Stimulated activated CD8-positive, alpha-beta memory T cell treated with anti-CD3 and anti-CD28 coated beads, Interleukin-7, amount 100 ng/mL, for 48 hours (primary cell): Measurements from ENCODE around the gene SETD2.
A peak's percentile ranks its signal among the peaks of the same experiment; 100 is the strongest.

Experiments
- DNase-seq, 2 donors: peaks; one replicate each; pipeline ENCODE4 v3.0.0-alpha.2; 2020; ENCODE audit warnings: low read depth in 1 of 2; ENCODE audit errors: extremely low read depth in 1 of 2

The SETD2 gene

DNA sequence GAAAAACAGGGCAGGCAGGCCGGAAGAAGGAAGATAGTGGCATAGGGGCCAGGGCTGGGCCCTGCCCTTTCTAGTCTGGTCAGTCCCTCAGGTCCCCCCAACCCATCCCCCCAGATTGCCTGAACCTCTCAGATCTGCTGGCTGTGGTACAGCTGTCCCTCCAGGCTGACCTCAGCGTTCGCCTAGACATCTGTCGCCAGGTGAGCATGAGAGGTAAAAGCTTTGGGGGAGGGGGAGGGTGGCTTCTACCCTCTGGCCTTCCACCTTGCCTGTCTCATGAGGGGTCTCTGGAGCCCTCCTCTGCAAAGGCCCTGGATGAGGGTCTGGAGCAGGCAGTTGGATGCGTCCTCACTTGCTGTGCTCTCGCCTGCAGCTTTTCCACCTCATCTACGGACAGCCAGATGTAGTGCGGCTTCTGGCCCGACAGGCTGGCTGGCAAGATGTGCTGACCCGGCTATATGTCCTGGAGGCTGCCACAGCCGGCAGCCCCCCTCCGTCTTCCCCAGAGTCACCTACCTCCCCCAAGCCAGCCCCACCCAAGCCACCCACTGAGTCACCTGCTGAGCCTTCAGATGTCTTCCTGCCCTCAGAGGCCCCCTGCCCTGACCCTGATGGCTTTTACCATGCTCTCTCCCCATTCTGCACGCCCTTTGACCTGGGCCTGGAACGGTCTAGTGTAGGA lies 164.3 kb downstream of the SETD2 start:
- no peak for DNase-seq

DNA sequence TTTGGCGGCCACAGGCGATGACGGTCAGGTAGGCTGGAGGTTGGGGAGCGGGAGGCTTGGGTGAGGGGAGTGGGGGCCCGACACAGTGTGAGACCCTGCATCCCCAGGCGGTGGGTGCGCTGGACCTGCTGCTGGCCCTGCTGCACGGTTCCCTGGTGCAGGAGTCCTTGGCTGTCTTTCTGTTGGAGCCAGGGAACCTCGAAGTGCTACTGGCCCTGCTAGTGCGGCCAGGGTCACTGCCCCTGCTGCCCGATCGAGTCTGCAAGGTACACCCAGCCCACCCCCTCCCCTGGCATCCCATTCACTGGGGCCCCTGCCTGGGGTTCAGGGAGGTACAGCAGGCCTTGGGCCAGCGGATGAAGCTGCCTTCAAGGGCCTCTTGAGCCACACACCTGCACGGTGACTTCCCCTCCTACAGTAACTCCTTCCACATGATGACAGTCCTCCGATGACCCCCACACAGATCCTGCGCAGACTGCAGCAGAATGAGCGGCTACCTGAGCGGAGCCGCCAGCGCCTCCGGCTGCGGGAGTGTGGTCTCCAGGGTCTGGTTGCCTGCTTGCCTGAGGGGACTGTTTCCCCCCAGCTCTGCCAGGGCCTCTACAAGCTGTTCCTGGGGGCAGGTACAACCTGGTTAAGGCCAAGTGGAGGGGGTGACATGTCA lies 164.9 kb downstream of the SETD2 start:
- no peak for DNase-seq

DNA sequence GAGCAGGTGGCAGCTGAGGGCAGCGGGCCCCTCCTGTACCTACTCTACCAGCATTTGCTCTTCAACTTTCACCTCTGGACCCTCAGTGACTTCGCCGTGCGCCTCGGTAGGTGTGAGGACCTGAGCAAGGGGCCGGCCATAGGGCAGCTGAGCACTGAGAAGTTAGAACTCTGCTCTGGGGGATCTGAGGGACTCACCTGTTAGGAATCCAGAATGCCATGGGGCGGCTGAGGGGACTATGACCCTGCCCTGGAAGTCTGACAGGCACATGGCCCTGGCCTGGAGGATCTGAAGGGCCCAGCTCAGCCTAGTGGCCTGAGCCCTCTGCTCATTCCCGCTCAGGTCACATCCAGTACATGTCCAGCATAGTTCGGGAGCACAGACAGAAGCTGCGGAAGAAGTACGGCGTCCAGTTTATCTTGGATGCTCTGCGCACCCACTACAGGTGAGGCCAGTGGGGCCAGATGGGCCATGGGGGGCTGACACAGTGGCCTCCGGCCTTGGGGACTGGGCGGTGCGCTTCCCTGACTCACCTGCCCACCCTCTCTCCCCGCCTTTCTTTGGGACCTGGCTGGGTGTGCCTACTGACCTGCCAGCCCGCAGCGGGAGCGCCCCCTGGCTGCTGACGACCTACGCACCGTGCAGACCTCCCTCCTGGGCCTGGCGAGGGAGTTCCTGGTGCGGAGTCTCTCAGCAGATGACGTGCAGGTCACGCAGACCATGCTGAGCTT lies 165.6 kb downstream of the SETD2 start:
- peak in 1 of 2 donors; percentile 53 for DNase-seq

DNA sequence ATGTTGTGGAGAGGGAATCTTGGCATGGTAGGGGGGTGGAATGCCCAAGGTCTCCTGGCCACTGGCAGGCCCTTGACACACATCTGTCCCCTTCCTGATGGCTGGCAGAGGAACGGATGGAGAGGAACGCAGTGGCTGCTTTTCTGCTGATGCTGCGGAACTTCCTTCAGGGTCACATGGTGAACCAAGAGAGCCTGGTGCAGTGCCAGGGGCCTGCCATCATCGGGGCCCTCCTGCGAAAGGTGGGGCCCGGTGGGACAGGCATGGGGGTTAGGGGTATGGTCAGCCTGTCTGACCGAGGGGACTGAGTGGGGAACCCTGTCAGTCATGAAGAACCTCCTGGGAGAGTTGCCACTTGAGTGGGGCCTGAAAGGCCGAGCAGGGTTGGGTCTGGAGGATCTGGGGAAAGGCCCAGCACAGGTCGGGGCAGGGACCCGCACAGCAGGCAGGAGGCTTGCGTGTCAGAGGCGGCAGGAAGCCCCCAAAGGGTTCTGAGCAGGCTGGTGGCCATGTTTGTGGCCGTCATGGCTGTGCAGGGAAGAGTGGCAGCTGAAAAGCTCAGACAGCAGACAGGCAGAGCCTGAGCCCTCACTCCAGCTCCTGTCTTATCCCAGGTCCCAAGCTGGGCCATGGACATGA lies 166.3 kb downstream of the SETD2 start:
- no peak for DNase-seq

DNA sequence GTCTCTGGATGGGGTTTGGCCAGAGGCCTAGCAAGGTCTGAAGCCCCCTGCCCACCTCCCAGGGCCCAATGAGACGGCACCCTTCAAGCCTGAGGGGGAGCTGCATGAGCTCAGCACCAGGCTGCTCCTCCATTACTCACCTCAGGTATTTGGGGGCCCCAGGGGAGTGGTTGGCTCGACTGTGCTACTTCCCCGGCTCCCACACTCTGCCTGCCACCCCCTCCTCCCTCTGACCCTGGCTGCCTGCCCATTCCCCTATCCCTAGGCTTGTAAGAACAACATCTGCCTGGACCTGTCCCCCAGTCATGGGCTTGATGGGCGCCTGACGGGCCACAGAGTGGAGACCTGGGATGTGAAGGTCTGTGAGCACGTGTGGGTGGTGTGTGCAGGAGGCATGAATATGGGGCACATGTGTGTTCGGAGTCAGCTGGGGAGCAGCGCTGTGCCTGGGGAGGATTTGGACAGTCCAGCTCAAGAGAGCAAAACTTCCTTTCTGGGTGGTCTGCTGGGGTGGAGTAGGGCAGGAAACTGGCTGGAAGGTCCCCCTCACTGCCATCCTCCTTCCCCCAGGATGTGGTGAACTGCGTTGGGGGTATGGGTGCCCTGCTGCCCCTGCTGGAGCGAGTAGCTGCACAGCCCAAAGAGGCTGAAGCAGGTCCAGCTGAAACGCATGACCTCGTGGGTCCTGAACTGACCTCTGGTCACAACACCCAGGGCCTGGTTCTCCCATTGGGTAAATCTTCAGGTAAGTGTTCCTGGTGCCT lies 167.0 kb downstream of the SETD2 start:
- DNase-seq: no peak

DNA sequence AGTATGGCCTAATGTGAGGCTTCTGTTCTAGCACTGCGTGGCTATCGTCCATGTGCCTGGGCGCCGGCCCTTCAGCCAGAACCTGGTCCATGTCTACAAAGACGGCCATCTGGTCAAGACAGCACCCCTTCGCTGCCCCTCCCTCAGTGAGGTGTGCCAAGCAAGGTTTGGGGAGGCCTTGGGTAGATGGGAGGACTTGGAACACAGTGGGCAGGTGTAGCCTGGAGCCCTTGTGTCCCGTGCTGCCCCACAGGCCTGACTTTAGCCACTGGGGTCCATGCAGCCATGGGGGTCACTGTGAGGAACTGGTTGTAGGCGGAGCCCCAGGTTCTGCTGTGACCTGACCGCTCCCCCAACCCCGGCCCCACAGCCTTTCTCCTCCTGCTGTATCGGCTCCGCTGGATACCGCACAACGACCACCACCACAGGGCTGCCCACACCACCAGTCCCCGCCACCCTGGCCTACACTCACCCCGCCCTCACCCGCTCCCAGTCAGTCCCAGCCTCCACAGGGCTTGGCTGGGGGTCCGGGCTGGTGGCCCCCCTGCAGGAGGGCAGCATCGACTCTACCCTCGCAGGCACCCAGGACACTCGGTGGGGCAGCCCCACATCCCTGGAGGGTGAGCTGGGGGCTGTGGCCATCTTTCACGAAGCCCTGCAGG lies 167.9 kb downstream of the SETD2 start:
- no peak for DNase-seq

DNA sequence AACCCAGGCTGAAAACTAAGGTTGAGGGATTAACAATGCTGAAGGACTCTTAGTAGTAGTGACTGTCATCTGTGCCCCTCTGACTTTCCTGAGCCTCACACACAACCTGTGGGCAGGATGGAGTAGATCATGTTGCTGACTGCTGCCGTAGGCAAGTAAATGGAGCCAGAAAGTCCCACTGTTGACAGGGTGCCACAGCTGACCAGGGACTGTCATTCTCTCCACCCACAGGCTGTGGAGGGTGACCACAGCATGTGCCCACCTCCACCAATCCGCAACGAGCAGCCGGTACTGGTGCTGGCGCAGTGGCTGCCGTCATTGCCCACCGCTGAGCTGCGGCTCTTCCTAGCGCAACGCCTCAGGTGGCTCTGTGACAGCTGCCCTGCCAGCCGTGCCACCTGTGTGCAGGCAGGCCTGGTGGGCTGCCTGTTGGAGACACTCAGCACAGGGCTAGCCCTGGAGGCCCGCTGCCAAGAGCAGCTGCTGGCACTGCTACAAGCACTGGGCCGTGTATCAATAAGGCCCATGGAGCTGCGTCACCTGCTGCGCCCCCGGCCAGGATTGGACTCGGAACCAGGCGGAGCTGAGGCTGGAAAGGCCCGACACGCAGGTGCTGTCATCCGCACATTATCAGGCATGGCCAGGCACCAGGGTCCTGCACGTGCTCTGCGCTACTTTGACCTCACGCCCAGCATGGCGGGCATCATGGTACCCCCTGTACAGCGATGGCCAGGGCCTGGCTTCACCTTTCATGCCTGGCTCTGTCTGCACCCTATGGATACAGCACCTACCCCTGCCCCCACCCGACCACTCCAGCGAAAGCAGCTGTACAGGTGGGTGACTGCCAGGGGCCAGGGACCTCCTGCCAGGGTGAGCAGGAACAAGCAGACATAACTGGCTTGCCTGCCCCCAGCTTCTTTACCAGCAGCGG lies 168.8 kb downstream of the SETD2 start:
- no peak for DNase-seq

DNA sequence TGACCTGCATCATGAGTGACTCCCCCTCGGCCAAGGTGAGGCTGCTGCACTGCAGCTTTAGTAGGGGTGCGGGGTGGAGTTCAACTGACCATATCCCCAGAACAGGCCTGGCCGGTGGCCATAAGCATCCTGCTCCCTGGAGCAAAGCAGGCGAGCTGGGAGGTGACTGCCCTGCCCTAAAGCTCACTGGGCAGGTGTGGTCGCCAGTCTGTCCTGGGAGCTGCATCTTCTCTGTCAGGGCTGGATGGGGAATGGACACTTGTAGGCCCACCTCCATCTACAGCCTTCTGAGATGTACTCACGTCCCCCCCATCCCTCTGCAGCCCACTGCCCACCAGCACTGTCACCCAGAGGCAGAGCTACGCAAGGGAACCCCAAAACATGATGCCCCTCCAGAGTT lies 169.9 kb downstream of the SETD2 start:
- DNase-seq: no peak

DNA sequence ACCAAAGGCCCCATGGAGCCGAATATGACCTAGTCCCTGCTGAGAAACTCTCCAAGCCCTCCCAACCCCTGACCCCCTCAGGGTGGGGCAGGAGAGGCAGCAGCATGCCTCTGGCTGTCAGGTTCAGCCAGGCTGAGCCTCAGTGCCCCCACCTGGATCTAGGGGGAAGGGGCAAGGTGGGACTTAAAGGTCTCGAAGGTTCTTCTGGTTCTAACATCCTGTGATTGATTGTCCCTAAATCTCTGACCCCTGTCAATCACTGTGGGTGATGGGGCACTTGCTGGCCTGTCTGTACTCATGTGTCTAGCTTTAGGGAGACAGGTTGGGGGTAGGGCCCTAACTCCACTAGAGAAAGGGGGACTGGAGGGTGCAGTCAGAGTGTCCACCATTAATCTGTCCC lies 170.6 kb downstream of the SETD2 start:
- DNase-seq: no peak

DNA sequence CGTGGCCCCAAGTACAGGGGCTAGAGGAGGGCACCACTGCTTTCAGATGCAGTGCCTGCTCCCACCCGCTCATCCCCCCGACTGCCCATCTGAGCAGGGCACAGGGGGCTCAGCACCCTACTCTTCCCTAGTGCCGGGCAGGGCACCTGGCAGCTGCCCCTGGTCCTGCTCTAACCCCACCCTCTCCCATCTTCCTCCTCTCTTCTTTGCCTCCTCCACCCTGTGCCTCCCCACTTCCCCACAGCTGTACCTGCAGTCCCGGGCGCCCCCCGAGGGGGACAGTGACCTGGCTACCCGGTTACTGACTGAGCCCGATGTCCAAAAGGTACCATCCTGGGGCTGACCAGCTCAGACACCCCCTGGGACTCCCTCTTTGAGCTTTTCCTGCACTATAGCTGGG lies 171.7 kb downstream of the SETD2 start:
- no peak for DNase-seq

DNA sequence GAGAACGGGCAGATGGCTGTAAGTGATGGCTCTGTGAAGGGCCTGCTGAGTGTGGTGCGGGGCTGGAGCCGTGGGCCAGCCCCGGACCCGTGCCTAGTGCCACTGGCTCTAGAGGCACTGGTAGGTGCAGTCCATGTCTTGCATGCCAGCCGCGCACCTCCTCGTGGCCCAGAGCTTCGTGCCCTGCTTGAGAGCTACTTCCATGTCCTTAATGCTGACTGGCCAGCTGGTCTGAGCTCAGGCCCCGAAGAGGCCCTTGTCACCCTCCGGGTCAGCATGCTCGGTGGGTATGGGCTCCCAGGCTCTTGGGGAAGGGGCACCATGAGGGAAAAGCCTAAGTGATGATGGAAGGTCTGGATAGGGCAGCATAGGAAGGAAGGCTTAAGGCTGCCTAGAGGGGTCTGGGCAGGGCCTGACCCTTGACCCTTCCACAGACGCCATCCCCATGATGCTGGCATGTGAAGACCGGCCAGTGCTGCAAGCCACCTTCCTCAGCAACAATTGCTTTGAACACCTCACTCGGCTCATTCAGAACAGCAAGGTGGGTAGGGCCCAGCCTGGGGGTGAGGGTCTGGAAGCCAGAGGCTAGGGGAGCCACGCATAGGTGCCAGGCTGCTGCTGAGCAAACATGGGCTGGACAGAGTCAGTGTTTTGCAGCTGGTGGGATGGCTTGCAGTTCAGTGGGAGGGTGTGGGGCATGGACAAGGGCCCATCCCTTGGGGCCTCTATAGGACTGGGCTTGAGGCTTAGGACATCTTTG lies 172.3 kb downstream of the SETD2 start:
- no peak for DNase-seq

DNA sequence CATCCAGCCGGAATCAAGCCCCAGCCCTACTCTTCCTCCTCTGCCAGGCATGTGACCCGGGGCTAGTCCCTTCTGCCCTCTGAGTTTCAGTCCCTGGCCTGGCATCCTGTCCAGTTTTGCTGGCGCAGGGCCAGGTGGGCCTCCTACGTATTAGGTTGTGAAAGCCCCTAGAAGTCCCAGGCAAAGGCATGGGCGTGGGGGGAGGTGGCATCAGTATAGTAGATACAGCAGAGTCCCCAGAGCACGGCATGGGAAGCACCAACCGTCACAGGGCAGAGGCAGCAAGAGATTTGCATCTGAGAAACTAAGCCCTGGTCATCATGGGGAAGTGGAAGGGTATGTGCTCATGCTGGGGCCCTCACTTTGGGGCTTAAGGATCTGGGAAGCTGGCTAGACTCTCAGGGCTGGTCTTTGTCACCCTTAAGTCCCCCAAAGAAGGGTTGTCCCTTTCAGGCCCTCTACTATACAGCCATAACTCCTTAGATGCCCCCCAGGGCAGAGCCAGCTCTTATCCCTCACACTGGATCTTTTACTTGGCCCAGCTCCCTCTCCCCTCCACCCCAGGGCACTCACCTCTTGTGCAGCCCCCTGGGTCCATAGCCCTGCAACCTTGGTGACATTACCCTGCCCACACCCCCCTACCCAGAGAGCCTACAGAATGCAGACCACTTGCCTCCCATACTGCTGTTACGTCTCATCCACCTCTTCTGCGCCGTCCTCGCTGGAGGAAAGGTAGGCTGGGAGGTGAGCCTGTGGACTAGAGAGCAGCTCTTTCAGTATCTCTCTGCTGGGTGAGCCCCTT lies 173.1 kb downstream of the SETD2 start:
- DNase-seq: no peak

DNA sequence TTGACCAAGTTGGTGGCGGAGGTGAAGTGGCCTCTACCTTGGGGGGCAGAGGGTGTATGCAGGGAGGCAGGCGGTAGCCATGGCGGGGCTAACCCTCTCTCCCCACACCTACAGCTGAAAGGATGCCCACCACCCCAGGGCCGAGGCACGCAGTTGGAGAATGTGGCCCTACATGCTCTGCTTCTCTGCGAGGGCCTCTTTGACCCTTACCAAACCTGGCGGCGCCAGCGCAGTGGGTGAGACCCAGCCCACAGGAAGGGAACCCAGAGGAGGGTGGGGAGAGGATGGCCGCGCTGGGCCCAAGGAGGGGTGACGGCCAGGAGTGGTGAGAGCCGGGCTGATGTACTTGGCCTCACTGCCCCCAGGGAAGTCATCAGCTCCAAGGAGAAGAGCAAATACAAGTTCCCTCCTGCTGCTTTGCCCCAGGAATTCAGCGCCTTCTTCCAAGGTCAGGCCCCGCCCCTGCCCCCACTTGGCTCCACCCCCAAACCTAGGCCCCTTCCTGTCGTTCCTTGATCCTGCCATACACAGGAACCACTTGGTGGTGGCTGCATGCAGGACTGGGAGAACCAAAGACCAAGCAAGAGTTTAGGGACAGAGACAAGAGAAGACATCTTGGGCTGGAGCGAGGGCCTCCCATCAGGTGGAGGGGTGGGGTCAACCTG lies 174.6 kb downstream of the SETD2 start:
- DNase-seq: no peak

DNA sequence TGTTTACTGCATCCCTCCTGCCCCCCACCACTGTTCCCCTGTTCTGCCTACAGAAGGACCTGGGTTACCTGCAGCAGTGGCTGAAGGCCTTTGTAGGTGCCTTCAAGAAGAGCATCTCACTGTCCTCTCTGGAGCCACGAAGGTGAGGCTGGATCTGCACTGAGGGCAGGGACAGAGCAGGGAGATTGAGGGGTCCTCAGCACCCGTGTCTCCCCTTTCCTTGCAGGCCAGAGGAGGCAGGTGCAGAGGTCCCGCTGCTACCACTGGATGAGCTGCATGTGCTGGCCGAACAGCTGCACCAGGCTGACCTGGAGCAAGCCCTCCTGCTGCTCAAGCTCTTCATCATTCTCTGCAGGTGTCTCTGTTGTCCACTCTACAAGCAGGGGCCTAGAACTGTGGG lies 175.3 kb downstream of the SETD2 start:
- no peak for DNase-seq

DNA sequence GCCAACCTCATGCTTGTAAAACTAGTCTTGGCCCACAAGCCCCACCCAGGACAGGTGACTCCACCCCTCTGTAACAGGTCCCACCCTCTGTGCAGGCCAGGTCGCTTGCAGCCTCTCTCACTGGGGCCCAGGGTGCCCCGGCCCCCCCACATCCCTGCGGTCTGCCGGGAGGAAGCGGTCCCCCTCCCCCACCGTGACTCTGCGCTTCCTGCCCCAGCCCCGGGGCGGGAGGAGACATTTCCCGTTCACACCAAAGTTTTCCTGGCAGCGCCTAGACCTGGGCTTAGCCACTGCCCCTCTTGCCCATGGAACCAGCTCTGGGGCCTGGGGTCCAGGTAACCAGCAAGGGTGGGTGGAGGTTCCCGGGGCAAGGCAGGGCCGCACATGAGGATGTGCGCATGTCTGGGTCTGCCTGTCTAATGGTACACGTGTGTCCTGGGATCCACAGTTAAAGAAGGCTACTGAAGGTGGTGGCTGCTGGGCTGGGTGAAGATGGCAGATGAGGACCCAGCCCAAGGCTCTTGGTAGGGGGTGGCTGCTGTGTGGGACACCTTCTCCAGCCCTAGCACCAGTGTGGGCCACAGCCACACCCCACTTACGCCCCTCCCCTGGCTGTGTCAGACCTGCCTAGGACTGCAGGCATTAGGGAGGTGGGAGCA lies 176.0 kb downstream of the SETD2 start:
- peak; percentile 73 to 80 for DNase-seq

DNA sequence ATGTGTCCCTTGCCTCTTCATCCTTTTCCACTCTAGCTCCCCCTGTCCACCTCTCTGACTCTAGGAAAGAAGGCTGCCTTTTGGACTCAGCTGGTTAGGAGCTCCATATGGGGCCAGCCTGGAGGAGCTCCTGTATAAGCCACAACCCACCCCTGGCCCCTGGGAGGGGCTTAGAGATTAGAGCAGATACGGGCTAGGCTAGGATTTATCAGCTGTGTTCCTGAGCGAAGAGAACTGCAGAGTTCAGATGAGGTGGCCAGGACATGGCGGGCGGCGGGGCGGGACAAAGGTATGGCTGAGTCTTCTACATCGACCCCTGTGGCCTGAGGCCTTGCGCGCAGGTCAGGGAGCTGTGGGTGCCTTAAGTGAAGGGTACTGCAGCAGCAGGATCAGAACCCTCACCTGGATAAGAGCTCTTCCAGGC lies 176.6 kb downstream of the SETD2 start:
- no peak for DNase-seq
